Stimulated activated CD8-positive, alpha-beta memory T cell treated with anti-CD3 and anti-CD28 coated beads, Interleukin-4, amount 100 ng/mL, for 24 hours (primary cell): ENCODE data around the gene GLYATL1.

Experiments used
- DNase-seq: peaks from one replicate; pipeline ENCODE4 v3.0.0-alpha.2; 2020; ENCODE audit warnings: low read depth

The GLYATL1 gene

GRCh38 chr11:58926695-58927094, 12.6 kb upstream of the GLYATL1 start:
- no peak for DNase-seq

- DNase-seq: no peak
Observed at GRCh38 chr11:58927393-58928106, 11.7 kb upstream of the GLYATL1 start.

- DNase-seq: no peak
Observed at GRCh38 chr11:58928107-58928499, 11.2 kb upstream of the GLYATL1 start.

- DNase-seq: no peak
Observed at GRCh38 chr11:58928691-58929090, 10.6 kb upstream of the GLYATL1 start.

GRCh38 chr11:58930926-58931325, 8.4 kb upstream of the GLYATL1 start:
- no peak for DNase-seq

GRCh38 chr11:58933661-58934060, 5.6 kb upstream of the GLYATL1 start:
- DNase-seq: no peak

GRCh38 chr11:58934945-58935513, 4.3 kb upstream of the GLYATL1 start:
- no peak for DNase-seq

- DNase-seq: no peak
Observed at GRCh38 chr11:58938398-58938797, 890 bp upstream of the GLYATL1 start.

GRCh38 chr11:58940028-58940427, 740 bp downstream of the GLYATL1 start:
- no peak for DNase-seq

- DNase-seq: no peak
Observed at GRCh38 chr11:58941838-58942237, 2.5 kb downstream of the GLYATL1 start.

- no peak for DNase-seq
Observed at GRCh38 chr11:58945663-58946062, 6.4 kb downstream of the GLYATL1 start.

- no peak for DNase-seq
Observed at GRCh38 chr11:58949184-58949583, 9.9 kb downstream of the GLYATL1 start.

GRCh38 chr11:58957922-58958321, 18.6 kb downstream of the GLYATL1 start:
- no peak for DNase-seq

GRCh38 chr11:58958500-58958899, 19.2 kb downstream of the GLYATL1 start:
- DNase-seq: peak; percentile 29

GRCh38 chr11:58963551-58964104, 24.3 kb downstream of the GLYATL1 start:
- DNase-seq: no peak

GRCh38 chr11:58965246-58965985, 26.1 kb downstream of the GLYATL1 start:
- no peak for DNase-seq

- no peak for DNase-seq
Observed at GRCh38 chr11:58968251-58968711, 29.0 kb downstream of the GLYATL1 start.

- DNase-seq: no peak
Observed at GRCh38 chr11:58977470-58977869, 38.2 kb downstream of the GLYATL1 start.

GRCh38 chr11:58979222-58979621, 39.9 kb downstream of the GLYATL1 start:
- no peak for DNase-seq

- DNase-seq: no peak
Observed at GRCh38 chr11:58980159-58980843, 41.0 kb downstream of the GLYATL1 start.

GRCh38 chr11:58992489-58992888, 53.2 kb downstream of the GLYATL1 start:
- DNase-seq: no peak

GRCh38 chr11:58994171-58994570, 54.9 kb downstream of the GLYATL1 start:
- no peak for DNase-seq
